Loucy (cell line): ENCODE measurements around the gene TIAM1.

Experiments used
- H2AFZ ChIP-seq: fragments of 200-600 bp; sonication (generic); 2 replicates; pipeline ENCODE4 v1.6.0; 2016; ENCODE audit warnings: antibody characterized with exemption, mild to moderate bottlenecking, low read length, moderate library complexity
- H3F3A ChIP-seq: fragments of 200-600 bp; 2 replicates; pipeline ENCODE4 v1.6.0; 2016; ENCODE audit warnings: antibody characterized with exemption, low read depth, mild to moderate bottlenecking
- H3K27me3 ChIP-seq: fragments of 200-600 bp; sonication (generic); 2 replicates; pipeline ENCODE4 v1.6.1; 2014; ENCODE audit warnings: low read length, mild to moderate bottlenecking; ENCODE audit not compliant: insufficient read depth, poor library complexity, severe bottlenecking
- H3K36me3 ChIP-seq: fragments of 200-600 bp; sonication (generic); 2 replicates; pipeline ENCODE4 v1.6.1; 2016; ENCODE audit warnings: low read length; ENCODE audit not compliant: insufficient read depth
- H3K4me1 ChIP-seq: fragments of 200-600 bp; sonication (generic); 2 replicates; pipeline ENCODE4 v1.5.1; 2014; ENCODE audit warnings: low read length, mild to moderate bottlenecking; ENCODE audit not compliant: insufficient read depth, poor library complexity, severe bottlenecking
- H3K4me2 ChIP-seq: fragments of 200-600 bp; sonication (generic); 2 replicates; pipeline ENCODE4 v1.6.0; 2014; ENCODE audit warnings: antibody characterized with exemption, low read length, low read depth, mild to moderate bottlenecking; ENCODE audit not compliant: poor library complexity, severe bottlenecking
- H3K4me3 ChIP-seq: fragments of 200-600 bp; sonication (generic); 2 replicates; pipeline ENCODE4 v1.5.1; 2014; ENCODE audit warnings: low read length, mild to moderate bottlenecking, mixed read lengths; ENCODE audit not compliant: poor library complexity, severe bottlenecking
- H3K79me2 ChIP-seq: fragments of 200-600 bp; sonication (generic); 2 replicates; pipeline ENCODE4 v1.6.1; 2014; ENCODE audit warnings: low read length; ENCODE audit not compliant: insufficient read depth
- H3K9ac ChIP-seq: fragments of 200-600 bp; sonication (generic); 2 replicates; pipeline ENCODE4 v1.6.0; 2014; ENCODE audit warnings: mild to moderate bottlenecking, low read depth, low read length, moderate library complexity; ENCODE audit not compliant: poor library complexity, severe bottlenecking
- H3K9me2 ChIP-seq: fragments of 200-600 bp; sonication (generic); replicated peaks from 2 replicates; pipeline ENCODE4 v1.6.1; 2016; ENCODE audit warnings: low read depth, low read length, mixed read lengths
- H3K9me3 ChIP-seq: fragments of 200-600 bp; sonication (generic); 2 replicates; pipeline ENCODE4 v1.6.1; 2014; ENCODE audit warnings: mild to moderate bottlenecking, antibody characterized with exemption, low read length, low read depth; ENCODE audit not compliant: insufficient read depth
- H4K20me1 ChIP-seq: fragments of 200-600 bp; sonication (generic); 2 replicates; pipeline ENCODE4 v1.6.0; 2014; ENCODE audit warnings: antibody characterized with exemption, low read length, mild to moderate bottlenecking; ENCODE audit not compliant: insufficient read depth, poor library complexity, severe bottlenecking
- EZH2phosphoT487 ChIP-seq: fragments of 200-600 bp; IDR thresholded peaks from 2 replicates; pipeline ENCODE4 v1.6.1; 2018; ENCODE audit warnings: antibody characterized with exemption, mild to moderate bottlenecking, moderate library complexity, borderline replicate concordance
- TF ChIP-seq, protein P1 (sequence below): fragments of 200-600 bp; sonication (generic); conservative IDR thresholded peaks from 2 replicates; pipeline ENCODE4 v1.5.1; 2014; ENCODE audit warnings: mild to moderate bottlenecking, antibody characterized with exemption, low read length

The TIAM1 gene

DNA sequence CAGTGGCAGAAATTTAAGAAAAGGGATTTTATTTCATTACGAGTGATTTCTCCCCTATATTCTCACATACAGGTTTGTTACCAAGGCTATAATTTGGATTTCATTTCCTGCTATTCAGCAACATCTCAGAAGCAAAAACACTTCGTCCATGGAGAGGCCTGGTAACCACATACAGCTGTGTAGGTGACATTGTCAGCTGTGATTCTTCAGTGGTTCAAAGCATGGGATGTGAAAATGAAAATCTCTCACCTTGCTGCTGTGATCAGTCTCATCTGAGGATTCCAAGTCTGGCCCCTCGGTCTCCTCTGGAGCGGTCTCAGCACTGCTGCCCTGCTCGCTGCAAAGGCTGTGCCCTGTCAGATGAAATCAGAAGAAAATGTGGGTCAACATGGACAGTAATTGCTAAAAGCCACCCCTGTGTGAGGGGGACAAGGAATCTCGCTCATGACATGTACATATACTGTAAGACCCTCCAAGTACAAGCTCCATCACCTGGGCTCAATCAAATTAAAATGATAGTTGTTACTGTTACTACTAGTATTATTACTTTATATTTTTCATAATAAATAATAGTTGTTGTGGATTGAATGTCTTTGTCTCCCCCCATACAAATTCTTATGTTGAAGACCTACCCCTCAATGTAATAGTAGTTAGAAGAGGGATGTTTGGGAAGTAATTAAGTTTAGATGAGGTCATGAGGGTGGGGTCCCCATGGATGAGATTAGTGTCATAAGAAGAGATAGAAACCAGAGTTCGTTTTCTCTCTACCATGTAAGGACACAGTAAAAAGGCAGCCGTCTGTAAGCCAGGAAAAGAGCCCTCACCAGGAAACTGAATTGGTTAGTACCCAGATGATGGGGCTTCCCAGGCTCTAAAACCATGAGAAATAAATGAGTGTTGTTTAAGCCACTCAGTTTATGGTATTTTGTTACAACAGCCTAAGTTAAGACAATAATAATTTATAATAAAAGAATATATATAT lies 179.1 kb downstream of the TIAM1 start:
- Histone ChIP-seq H2AFZ (no peak overlapping the region), H3K9me2 (no peaks in the 10 kb centered on the region), H3K4me1 (peaks cover 20% of the 10 kb centered on the region), H3K27me3 (no peaks in the 10 kb centered on the region), H4K20me1 (no peaks in the 10 kb centered on the region), H3K4me3 (no peak overlapping the region), H3K9me3 (no peaks in the 10 kb centered on the region), H3K36me3 (peaks cover 5% of the 10 kb centered on the region; the same call in 1 of the 2 replicates), H3K4me2 (no peak overlapping the region), H3F3A (no peaks in the 10 kb centered on the region), H3K79me2 (no peaks in the 10 kb centered on the region), H3K9ac (no peak overlapping the region)
- TF ChIP-seq, protein P1, sequence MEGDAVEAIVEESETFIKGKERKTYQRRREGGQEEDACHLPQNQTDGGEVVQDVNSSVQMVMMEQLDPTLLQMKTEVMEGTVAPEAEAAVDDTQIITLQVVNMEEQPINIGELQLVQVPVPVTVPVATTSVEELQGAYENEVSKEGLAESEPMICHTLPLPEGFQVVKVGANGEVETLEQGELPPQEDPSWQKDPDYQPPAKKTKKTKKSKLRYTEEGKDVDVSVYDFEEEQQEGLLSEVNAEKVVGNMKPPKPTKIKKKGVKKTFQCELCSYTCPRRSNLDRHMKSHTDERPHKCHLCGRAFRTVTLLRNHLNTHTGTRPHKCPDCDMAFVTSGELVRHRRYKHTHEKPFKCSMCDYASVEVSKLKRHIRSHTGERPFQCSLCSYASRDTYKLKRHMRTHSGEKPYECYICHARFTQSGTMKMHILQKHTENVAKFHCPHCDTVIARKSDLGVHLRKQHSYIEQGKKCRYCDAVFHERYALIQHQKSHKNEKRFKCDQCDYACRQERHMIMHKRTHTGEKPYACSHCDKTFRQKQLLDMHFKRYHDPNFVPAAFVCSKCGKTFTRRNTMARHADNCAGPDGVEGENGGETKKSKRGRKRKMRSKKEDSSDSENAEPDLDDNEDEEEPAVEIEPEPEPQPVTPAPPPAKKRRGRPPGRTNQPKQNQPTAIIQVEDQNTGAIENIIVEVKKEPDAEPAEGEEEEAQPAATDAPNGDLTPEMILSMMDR, result no peak
- TF ChIP-seq EZH2phosphoT487, result no peak

DNA sequence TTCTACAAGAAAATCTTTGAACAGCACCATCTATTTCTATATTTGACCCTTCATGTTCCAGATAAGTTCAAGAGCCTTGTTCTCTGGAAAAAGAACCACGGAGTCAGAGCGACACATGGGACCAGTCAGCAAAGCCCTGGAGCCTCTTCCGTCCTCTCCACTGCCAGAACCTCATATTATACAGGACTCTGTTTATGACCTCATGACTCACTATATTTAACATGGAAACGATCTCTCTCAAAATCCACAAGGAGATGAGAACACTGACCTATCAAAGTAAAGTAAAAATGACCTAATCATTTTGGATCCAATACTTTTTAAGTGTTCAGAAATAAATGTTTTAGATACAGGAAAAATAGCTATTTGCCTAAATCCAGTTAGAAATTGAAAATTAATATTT lies 181.2 kb downstream of the TIAM1 start:
- Histone ChIP-seq H3K9ac (no peak overlapping the region), H3F3A (peaks cover 9% of the 10 kb centered on the region; the same call in 1 of the 2 replicates), H3K79me2 (no peaks in the 10 kb centered on the region), H2AFZ (no peak overlapping the region), H3K36me3 (peaks cover 5% of the 10 kb centered on the region; the same call in 1 of the 2 replicates), H3K4me3 (no peak overlapping the region), H3K9me3 (no peaks in the 10 kb centered on the region), H3K4me2 (no peak overlapping the region), H3K27me3 (no peaks in the 10 kb centered on the region), H4K20me1 (no peaks in the 10 kb centered on the region), H3K9me2 (no peaks in the 10 kb centered on the region), H3K4me1 (peaks cover 41% of the 10 kb centered on the region)
- TF ChIP-seq EZH2phosphoT487, result no peak
- TF ChIP-seq, protein P1, result no peak

DNA sequence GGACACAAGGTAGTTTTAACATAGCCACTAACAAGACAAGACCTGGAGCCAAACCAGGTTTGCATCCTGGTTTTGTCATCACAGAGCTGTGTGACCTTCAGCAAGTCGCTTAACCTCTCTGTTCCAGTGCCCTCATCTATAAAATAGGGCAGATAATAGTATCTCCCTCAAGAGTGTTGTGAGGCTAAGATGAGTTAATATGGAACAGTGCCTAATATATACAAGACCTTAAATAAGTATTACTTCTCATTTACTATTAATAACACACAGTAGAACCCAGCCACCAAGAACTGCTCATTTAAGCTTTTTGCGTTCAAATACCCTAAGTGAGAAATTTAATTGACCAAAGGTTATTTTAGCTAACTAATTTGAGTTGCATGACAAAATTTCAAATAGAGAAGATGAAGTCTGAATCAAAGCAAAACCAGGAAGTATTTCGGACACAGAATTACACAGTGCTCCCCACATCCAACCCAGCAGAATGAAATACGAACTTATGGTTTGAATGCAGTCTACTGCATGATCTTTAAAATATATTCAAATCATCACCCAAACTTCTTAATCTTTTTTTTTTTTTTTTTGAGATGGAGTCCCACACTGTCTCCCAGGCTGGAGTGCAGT lies 181.9 kb downstream of the TIAM1 start:
- no peaks in the 10 kb centered on the region for H4K20me1 ChIP-seq
- no peaks in the 10 kb centered on the region for H3K27me3 ChIP-seq
- no peak overlapping the region for H3K4me2 ChIP-seq
- H3K9me3 ChIP-seq, result no peaks in the 10 kb centered on the region
- no peak overlapping the region for H3K4me3 ChIP-seq
- peaks cover 9% of the 10 kb centered on the region; the same call in 1 of the 2 replicates for H3F3A ChIP-seq
- peaks cover 43% of the 10 kb centered on the region for H3K4me1 ChIP-seq
- H3K9ac ChIP-seq, result no peak overlapping the region
- H3K36me3 ChIP-seq, result peaks cover 5% of the 10 kb centered on the region; the same call in 1 of the 2 replicates
- H2AFZ ChIP-seq, result no peak overlapping the region
- H3K79me2 ChIP-seq, result no peaks in the 10 kb centered on the region
- no peaks in the 10 kb centered on the region for H3K9me2 ChIP-seq
- TF ChIP-seq, protein P1, result no peak
